ENCODE measurements around the gene SRGAP3.

- no peak for TF ChIP-seq CTCF (IDR thresholded peaks at IDR 0.05)
- no peak for TF ChIP-seq POLR2A (IDR thresholded peaks at IDR 0.05)
Observed at GRCh38 chr3:9124730-9125129, 124.7 kb downstream of the SRGAP3 start.

Measured in testis (tissue), 2 donors.